ENCODE measurements around the gene PTTG1IP2.

DNA sequence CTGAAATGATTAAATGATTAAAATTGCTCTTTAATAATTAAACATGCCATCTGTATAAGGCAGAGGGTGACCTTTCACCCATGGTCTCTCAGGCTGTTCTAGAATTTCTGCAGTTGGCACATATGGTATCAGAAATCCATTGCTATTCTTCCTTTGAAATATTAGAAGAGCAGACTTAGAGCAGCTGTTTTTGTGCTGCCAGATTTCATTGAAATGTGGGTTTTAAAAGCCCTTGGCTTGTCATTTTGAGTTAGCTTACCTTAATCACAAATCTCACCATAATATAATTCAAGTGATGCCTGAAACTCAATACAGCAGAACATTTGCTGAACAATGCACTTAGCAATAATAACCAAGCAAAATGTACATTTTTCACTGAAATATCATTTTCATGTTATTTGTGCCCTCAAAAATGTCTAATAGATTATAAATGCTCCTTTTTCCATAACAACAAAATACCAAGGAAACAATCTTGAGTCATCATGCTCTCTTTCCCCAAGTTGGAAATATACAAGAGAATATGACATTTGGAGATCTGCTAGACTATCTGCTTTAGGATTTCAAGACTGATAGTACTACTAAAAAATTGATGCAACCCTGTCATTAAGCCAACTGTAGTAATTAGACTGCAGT is 16.1 kb upstream of the PTTG1IP2 start:
- no peak for TF ChIP-seq POLR2A (IDR thresholded peaks at IDR 0.05)
- TF ChIP-seq, protein P1, sequence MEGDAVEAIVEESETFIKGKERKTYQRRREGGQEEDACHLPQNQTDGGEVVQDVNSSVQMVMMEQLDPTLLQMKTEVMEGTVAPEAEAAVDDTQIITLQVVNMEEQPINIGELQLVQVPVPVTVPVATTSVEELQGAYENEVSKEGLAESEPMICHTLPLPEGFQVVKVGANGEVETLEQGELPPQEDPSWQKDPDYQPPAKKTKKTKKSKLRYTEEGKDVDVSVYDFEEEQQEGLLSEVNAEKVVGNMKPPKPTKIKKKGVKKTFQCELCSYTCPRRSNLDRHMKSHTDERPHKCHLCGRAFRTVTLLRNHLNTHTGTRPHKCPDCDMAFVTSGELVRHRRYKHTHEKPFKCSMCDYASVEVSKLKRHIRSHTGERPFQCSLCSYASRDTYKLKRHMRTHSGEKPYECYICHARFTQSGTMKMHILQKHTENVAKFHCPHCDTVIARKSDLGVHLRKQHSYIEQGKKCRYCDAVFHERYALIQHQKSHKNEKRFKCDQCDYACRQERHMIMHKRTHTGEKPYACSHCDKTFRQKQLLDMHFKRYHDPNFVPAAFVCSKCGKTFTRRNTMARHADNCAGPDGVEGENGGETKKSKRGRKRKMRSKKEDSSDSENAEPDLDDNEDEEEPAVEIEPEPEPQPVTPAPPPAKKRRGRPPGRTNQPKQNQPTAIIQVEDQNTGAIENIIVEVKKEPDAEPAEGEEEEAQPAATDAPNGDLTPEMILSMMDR (IDR thresholded peaks at IDR 0.05), result no peak
- TF ChIP-seq EP300 (IDR thresholded peaks at IDR 0.05), result no peak

Data from tibial nerve (tissue), 4 donors.